Heart left ventricle (tissue), 16 donors: ENCODE results near the gene AMMECR1. TPM values are rescaled to one million over a fixed set of nuclear protein-coding genes. Genes with fewer than 3 reads are reported as not detected.
A peak's percentile ranks its signal among the peaks of the same experiment; 100 is the strongest.

Experiments
- ATAC-seq, 4 donors: fragments of 200-7000 bp; cut with Tn5 transposase; one replicate each; pipeline ENCODE4 v1.9.1; 2020 to 2022; ENCODE audit warnings: moderate library complexity in 4 of 4, mild to moderate bottlenecking in 3 of 4, moderate number of reproducible peaks in 1 of 4
- DNase-seq, 5 donors: peaks; one replicate each; pipeline ENCODE4 v3.0.0-alpha.2; 2020
- H3K27ac ChIP-seq, 12 donors: fragments of 200-600 bp; sonication (generic) in 4 of 12; one replicate each; pipeline versions ENCODE4 v1.5.0 to v1.8.0; 2016 to 2022; ENCODE audit warnings: mild to moderate bottlenecking in 2 of 12
- H3K27me3 ChIP-seq, 9 donors: fragments of 200-600 bp; sonication (generic) in 2 of 9; one replicate each; pipeline versions ENCODE4 v1.5.1 to v1.8.0; 2016 to 2022; ENCODE audit warnings: mild to moderate bottlenecking in 3 of 9
- H3K36me3 ChIP-seq, 9 donors: fragments of 200-600 bp; sonication (generic) in 2 of 9; one replicate each; pipeline versions ENCODE4 v1.5.0 to v1.8.0; 2018 to 2022; ENCODE audit warnings: mild to moderate bottlenecking in 2 of 9
- H3K4me1 ChIP-seq, 12 donors: fragments of 200-600 bp; sonication (generic) in 4 of 12; one replicate each; pipeline versions ENCODE4 v1.5.0 to v1.8.0; 2016 to 2022; ENCODE audit warnings: mild to moderate bottlenecking in 3 of 12
- H3K4me3 ChIP-seq, 12 donors: fragments of 200-600 bp; sonication (generic) in 4 of 12; one replicate each; pipeline versions ENCODE4 v1.5.0 to v1.8.0; 2017 to 2022; ENCODE audit warnings: mild to moderate bottlenecking in 9 of 12, moderate library complexity in 4 of 12
- H3K9me3 ChIP-seq, 12 donors: fragments of 200-600 bp; sonication (generic) in 4 of 12; one replicate each; pipeline versions ENCODE4 v1.5.0 to v1.8.0; 2016 to 2022; ENCODE audit warnings: mild to moderate bottlenecking in 1 of 12
- CTCF ChIP-seq, 12 donors: fragments of 200-600 bp; sonication (generic) in 4 of 12; IDR thresholded peaks; one replicate each; pipeline versions ENCODE4 v1.5.0 to v1.8.0; 2018 to 2022; ENCODE audit warnings: antibody characterized with exemption in 12 of 12, mild to moderate bottlenecking in 5 of 12
- POLR2A ChIP-seq, 2 donors: fragments of 450-650 bp; IDR thresholded peaks; one replicate each; pipeline ENCODE4 v1.6.1; 2017; ENCODE audit warnings: antibody characterized with exemption in 2 of 2, mild to moderate bottlenecking in 2 of 2, moderate library complexity in 2 of 2
- WGBS, 4 donors: extraction: QIAGEN DNeasy Blood & Tissue Kit in 2 of 4; methylation state at CpG; one replicate each; pipeline versions ENCODE4 v1.1.5 to v1.1.7; 2013 to 2018; 5-methylcytosine and 5-hydroxymethylcytosine counted together
- intact Hi-C, 10 donors: fragments of 100-400 bp; cut with DNase I; formaldehyde crosslinking; loops; one replicate each; pipeline versions ENCODE4 v1.11.1 to v1.14.2; 2022
- polyA plus RNA-seq, 2 donors: library from polyadenylated mRNA; stranded (reverse); fragments of 200-250 nt; gene quantifications; one replicate each; pipeline ENCODE4 v1.2.3, GENCODE V29; 2013
- total RNA-seq, 9 donors: library from RNA; depleted of rRNA in 2 of 9; stranded (reverse); fragments of >200 nt in 2 of 9; fragmentation: NEBNext Ultra II Directional in 3 of 9; extraction: Animal tissue kit (Norgen Biotek cat#: 25700) in 3 of 9; gene quantifications; one replicate each; pipeline versions ENCODE4 v1.1.0 to v1.2.4, GENCODE V29; 2016 to 2023
- donor health status: ischemic (EF 13 %, LVEDD 7.1; RV severe dilation, severe dysfunction).
- donor health status: healthy with polysubstance abuse.
- donor health status: DM: no; HTN: yes; CAD: no.
- donor health status: DM: no; HTN: no; CAD: no.
- donor health status: ischemic (EF 25% LVEDD 6.9; RV normal size, moderate dysfunction).
- donor health status: ischemic (EF 25% LVEDD 5.7; RV mildly dilated, moderate dysfunction).
- donor health status: healthy.
- donor health status: DM: yes; HTN: yes; CAD: no.
- donor health status: ischemic (EF 35%, LVEDD 5.7; RV mildly dilated, moderate dysfunction).
- donor health status: nonischemic (EF 11% LVEDD 7.7; RV severe dilation, severe dysfunction).
- donor health status: DM: yes; HTN: yes; CAD: no.
- donor health status: PGD.
- donor health status: ischemic (EF 29% LVEDD 5.4; RV normal size, mild dysfunction).
- donor health status: nonischemic (EF 23%, LVEDD 6.1; RV moderate dilation, normal function).

AMMECR1 gene
- total and polyA plus RNA-seq, 11 donors: 0.56 to 4.1 (median 1.1) TPM

- Histone ChIP-seq H3K27ac (peak overlapping the region in 1 of 12 donors; percentile 13), H3K4me1 (peaks cover 0 to 34% (median 11%) of the 10 kb centered on the region in 12 donors), H3K36me3 (peaks cover 0 to 12% (median 0%) of the 10 kb centered on the region in 9 donors), H3K9me3 (no peaks in the 10 kb centered on the region), H3K27me3 (no peaks in the 10 kb centered on the region), H3K4me3 (no peak overlapping the region)
- intact Hi-C loops: loop anchor here (5.0 to 10.0 kb wide), 7 partner anchors 99 to 239 kb away; partner anchors contain the start of gene TMEM164 (in 1 of the 10)
- peak in 2 of 5 donors; percentile 10 to 30 for DNase-seq
- 11 to 25% (median 16%) methylated on average over 2 of the region's 2 CpGs for WGBS, 4 donors
- TF ChIP-seq CTCF (IDR thresholded peaks at IDR 0.05) (peak; percentile 42 to 69 (median 58)), POLR2A (IDR thresholded peaks at IDR 0.05) (no peak)
- ATAC-seq: peak; percentile 48 to 68 (median 55)
Observed at GRCh38 chrX:110146521-110146920, 171.4 kb downstream of the AMMECR1 start.

- Histone ChIP-seq H3K36me3 (peaks cover 0 to 12% (median 0%) of the 10 kb centered on the region in 9 donors), H3K9me3 (no peaks in the 10 kb centered on the region), H3K27ac (peak overlapping the region in 1 of 12 donors; percentile 13), H3K27me3 (no peaks in the 10 kb centered on the region), H3K4me3 (no peak overlapping the region), H3K4me1 (peaks cover 0 to 34% (median 11%) of the 10 kb centered on the region in 12 donors)
- ATAC-seq (peak in 2 of 4 donors; percentile 13 to 40), DNase-seq (no peak)
- 19 to 27% (median 24%) methylated on average over 4 of the region's 4 CpGs for WGBS, 4 donors
- intact Hi-C loops: loop anchor here (5.0 to 10.0 kb wide), 7 partner anchors 99 to 239 kb away; partner anchors contain the start of gene TMEM164 (in 1 of the 10)
- TF ChIP-seq POLR2A (IDR thresholded peaks at IDR 0.05) (no peak), CTCF (IDR thresholded peaks at IDR 0.05) (peak; percentile 26 to 64 (median 46))
Observed at GRCh38 chrX:110145854-110146253, 172.0 kb downstream of the AMMECR1 start.

DNA sequence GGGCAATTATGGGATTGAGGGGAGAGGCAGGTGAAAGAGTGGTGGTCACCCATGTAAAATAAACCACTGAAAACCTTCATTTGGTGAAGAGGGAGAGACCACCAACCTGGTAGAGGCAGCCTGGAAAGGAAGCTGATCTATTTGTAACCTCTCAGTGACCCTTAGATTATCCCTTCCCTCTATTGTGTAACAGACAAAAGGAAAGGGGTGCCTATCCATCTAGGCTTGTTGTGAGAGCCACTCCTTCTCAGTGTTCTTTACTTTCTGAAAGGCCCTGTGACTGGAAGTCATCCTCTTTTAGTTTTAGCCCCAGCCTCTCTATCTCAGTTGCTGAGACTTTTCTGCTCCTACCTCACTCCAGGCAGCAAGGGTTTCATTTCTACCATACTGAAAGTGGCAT, 172.6 kb downstream of the AMMECR1 start:
- Histone ChIP-seq H3K4me1 (peaks cover 0 to 34% (median 11%) of the 10 kb centered on the region in 12 donors), H3K27ac (no peak overlapping the region), H3K36me3 (peaks cover 0 to 10% (median 0%) of the 10 kb centered on the region in 9 donors), H3K27me3 (no peaks in the 10 kb centered on the region), H3K4me3 (no peak overlapping the region), H3K9me3 (no peaks in the 10 kb centered on the region)
- no peak for TF ChIP-seq CTCF (IDR thresholded peaks at IDR 0.05)
- no peak for TF ChIP-seq POLR2A (IDR thresholded peaks at IDR 0.05)
- ATAC-seq: no peak
- intact Hi-C loops: loop anchor here (5.0 to 10.0 kb wide), 7 partner anchors 98 to 238 kb away; partner anchors contain the start of gene TMEM164 (in 1 of the 10)
- no peak for DNase-seq

Other genes with a start within 250 kb of the AMMECR1 start
- 1 to 10 TPM in 2 of 9 donors, under 1 TPM in 7; 0.51 to 2.0 (median 0.65) TPM for gene RTL9, start 40.8 kb upstream of the AMMECR1 start, total RNA-seq
- 1 to 10 TPM in 1 of 2 donors, under 1 TPM in 1; 0.15 to 1.1 TPM for gene RTL9, start 40.8 kb upstream of the AMMECR1 start, polyA plus RNA-seq